ENCODE data around the gene ACTRT2. TPM values are rescaled to one million over a fixed set of nuclear protein-coding genes. Genes with fewer than 3 reads are reported as not detected.

The ACTRT2 gene
- total RNA-seq, 1 experiment from 2014 or later, result not detected

- no peaks in the 10 kb centered on the region for H3K4me1 Mint-ChIP-seq (ENCODE audit: low read depth, unreplicated experiment)
- no peak overlapping the region for H3K4me3 Mint-ChIP-seq (ENCODE audit: low read depth, unreplicated experiment)
- CTCF ChIA-PET, result no interaction called here
- no peak for TF ChIP-seq CTCF (IDR thresholded peaks at IDR 0.05; ENCODE audit: unreplicated experiment)
- no TSS peak for BruUV-seq (replicated peaks)
- DNase-seq, result no peak
- H3K27ac Mint-ChIP-seq (ENCODE audit: unreplicated experiment), result no peak overlapping the region
- no peaks in the 10 kb centered on the region for H3K36me3 Mint-ChIP-seq (ENCODE audit: insufficient read depth, unreplicated experiment)
- H3K27me3 Mint-ChIP-seq (ENCODE audit: unreplicated experiment), result peaks cover 46% of the 10 kb centered on the region
- intact Hi-C loops (cut with micrococcal nuclease; ENCODE audit: unreplicated experiment), result no loop called here
- H3K9me3 Mint-ChIP-seq (ENCODE audit: low read depth, unreplicated experiment), result no peaks in the 10 kb centered on the region
Measured at GRCh38 chr1:2998503-2999100, 22.7 kb upstream of the ACTRT2 start.

GRCh38 chr1:2999138-2999537 is 22.1 kb upstream of the ACTRT2 start:
- TF ChIP-seq CTCF (IDR thresholded peaks at IDR 0.05; ENCODE audit: unreplicated experiment), result no peak
- intact Hi-C loops (cut with micrococcal nuclease; ENCODE audit: unreplicated experiment), result no loop called here
- no peak for DNase-seq
- no peaks in the 10 kb centered on the region for H3K4me1 Mint-ChIP-seq (ENCODE audit: low read depth, unreplicated experiment)
- BruUV-seq (replicated peaks), result no TSS peak
- no peaks in the 10 kb centered on the region for H3K9me3 Mint-ChIP-seq (ENCODE audit: low read depth, unreplicated experiment)
- CTCF ChIA-PET, result no interaction called here
- peaks cover 46% of the 10 kb centered on the region for H3K27me3 Mint-ChIP-seq (ENCODE audit: unreplicated experiment)
- H3K27ac Mint-ChIP-seq (ENCODE audit: unreplicated experiment), result no peak overlapping the region
- no peaks in the 10 kb centered on the region for H3K36me3 Mint-ChIP-seq (ENCODE audit: insufficient read depth, unreplicated experiment)
- no peak overlapping the region for H3K4me3 Mint-ChIP-seq (ENCODE audit: low read depth, unreplicated experiment)

GRCh38 chr1:2999571-2999970 is 21.7 kb upstream of the ACTRT2 start:
- Mint-ChIP-seq H3K27ac (ENCODE audit: unreplicated experiment) (no peak overlapping the region), H3K36me3 (ENCODE audit: insufficient read depth, unreplicated experiment) (no peaks in the 10 kb centered on the region), H3K9me3 (ENCODE audit: low read depth, unreplicated experiment) (no peaks in the 10 kb centered on the region), H3K4me3 (ENCODE audit: low read depth, unreplicated experiment) (no peak overlapping the region), H3K27me3 (ENCODE audit: unreplicated experiment) (peaks cover 46% of the 10 kb centered on the region), H3K4me1 (ENCODE audit: low read depth, unreplicated experiment) (no peaks in the 10 kb centered on the region)
- TF ChIP-seq CTCF (IDR thresholded peaks at IDR 0.05; ENCODE audit: unreplicated experiment), result no peak
- DNase-seq, result no peak
- BruUV-seq (replicated peaks), result no TSS peak
- intact Hi-C loops (cut with micrococcal nuclease; ENCODE audit: unreplicated experiment), result no loop called here
- CTCF ChIA-PET, result no interaction called here

- no peak for DNase-seq
- TF ChIP-seq CTCF (IDR thresholded peaks at IDR 0.05; ENCODE audit: unreplicated experiment), result no peak
- no peaks in the 10 kb centered on the region for H3K4me1 Mint-ChIP-seq (ENCODE audit: low read depth, unreplicated experiment)
- H3K27ac Mint-ChIP-seq (ENCODE audit: unreplicated experiment), result no peak overlapping the region
- no TSS peak for BruUV-seq (replicated peaks)
- peaks cover 49% of the 10 kb centered on the region for H3K27me3 Mint-ChIP-seq (ENCODE audit: unreplicated experiment)
- H3K9me3 Mint-ChIP-seq (ENCODE audit: low read depth, unreplicated experiment), result no peaks in the 10 kb centered on the region
- intact Hi-C loops (cut with micrococcal nuclease; ENCODE audit: unreplicated experiment), result no loop called here
- no peak overlapping the region for H3K4me3 Mint-ChIP-seq (ENCODE audit: low read depth, unreplicated experiment)
- CTCF ChIA-PET, result interaction anchor here (0.7 kb wide), 1 partner anchor 19 kb away, joined by 5 read pairs; no protein-coding TSS in a partner anchor
- no peaks in the 10 kb centered on the region for H3K36me3 Mint-ChIP-seq (ENCODE audit: insufficient read depth, unreplicated experiment)
Measured at GRCh38 chr1:3000214-3000613, 21.1 kb upstream of the ACTRT2 start.

Data from Calu3 (cell line).